Smooth muscle cell (in vitro differentiated cells): ENCODE measurements around the gene KCNQ1. TPM values are rescaled to one million over a fixed set of nuclear protein-coding genes. Genes with fewer than 3 reads are reported as not detected.

Experiments
- DNase-seq: peaks from one replicate; lab custom pipeline; 2025; ENCODE audit not compliant: unreplicated experiment; lab: John Stamatoyannopoulos, UW
- H2AFZ ChIP-seq: fragments of 200-600 bp; sonication (generic); 2 replicates; pipeline ENCODE4 v1.6.0; 2016; ENCODE audit warnings: antibody characterized with exemption, low read depth, mild to moderate bottlenecking
- H3F3A ChIP-seq: fragments of 200-600 bp; sonication (generic); 2 replicates; pipeline ENCODE4 v1.6.0; 2017; ENCODE audit warnings: antibody characterized with exemption, low read depth
- H3K27ac ChIP-seq: fragments of 200-600 bp; sonication (generic); 2 replicates; pipeline ENCODE4 v1.5.1; 2016; ENCODE audit warnings: low read depth, mild to moderate bottlenecking
- H3K27me3 ChIP-seq: fragments of 200-600 bp; sonication (generic); 2 replicates; pipeline ENCODE4 v1.6.1; 2016; ENCODE audit warnings: low read depth, mild to moderate bottlenecking
- H3K36me3 ChIP-seq: fragments of 200-600 bp; sonication (generic); 2 replicates; pipeline ENCODE4 v1.5.1; 2016; ENCODE audit warnings: low read depth
- H3K4me1 ChIP-seq: fragments of 200-600 bp; sonication (generic); 2 replicates; pipeline ENCODE4 v1.5.1; 2016; ENCODE audit warnings: low read depth
- H3K4me2 ChIP-seq: fragments of 200-600 bp; sonication (generic); 2 replicates; pipeline ENCODE4 v1.6.0; 2016; ENCODE audit warnings: mild to moderate bottlenecking
- H3K4me3 ChIP-seq: fragments of 200-600 bp; sonication (generic); 2 replicates; pipeline ENCODE4 v1.5.1; 2016; ENCODE audit warnings: mild to moderate bottlenecking
- H3K79me2 ChIP-seq: fragments of 200-600 bp; sonication (generic); 2 replicates; pipeline ENCODE4 v1.6.0; 2016; ENCODE audit warnings: low read depth, mild to moderate bottlenecking
- H3K9ac ChIP-seq: fragments of 200-600 bp; sonication (generic); 2 replicates; pipeline ENCODE4 v1.6.0; 2016; ENCODE audit warnings: low read depth
- H3K9me3 ChIP-seq: fragments of 200-600 bp; sonication (generic); replicated peaks from 2 replicates; pipeline ENCODE4 v1.5.1; 2016; ENCODE audit warnings: low read depth
- H4K20me1 ChIP-seq: fragments of 200-600 bp; sonication (generic); 2 replicates; pipeline ENCODE4 v1.6.0; 2016; ENCODE audit warnings: low read depth
- WGBS: methylation state at CpG from one replicate; pipeline ENCODE4 v1.1.7; 2016; ENCODE audit warnings: low lambda C conversion rate; 5-methylcytosine and 5-hydroxymethylcytosine counted together
- polyA plus RNA-seq: library from polyadenylated mRNA; unstranded; fragments of >200 nt; fragmentation: Nextera tagmentation; extraction: Ambion mirVana; gene quantifications from 2 replicates; pipeline ENCODE4 v1.2.1, GENCODE V29; 2016
- total RNA-seq: library from RNA; depleted of rRNA; stranded (reverse); fragments of >200 nt; gene quantifications from 2 replicates; pipeline ENCODE4 v1.2.3, GENCODE V29; 2014
- TF ChIP-seq, protein P1 (sequence below): fragments of 200-600 bp; sonication (generic); IDR thresholded peaks from 2 replicates; pipeline ENCODE4 v1.5.1; 2017; ENCODE audit warnings: borderline replicate concordance, mild to moderate bottlenecking, antibody characterized with exemption; ENCODE audit not compliant: insufficient read depth, poor library complexity, severe bottlenecking

The KCNQ1 gene
- total and polyA plus RNA-seq, 2 experiments from 2014 or later: 1.3 to 2.3 TPM

GRCh38 chr11:2886936-2887335 lies 442.1 kb downstream of the KCNQ1 start:
- TF ChIP-seq, protein P1, sequence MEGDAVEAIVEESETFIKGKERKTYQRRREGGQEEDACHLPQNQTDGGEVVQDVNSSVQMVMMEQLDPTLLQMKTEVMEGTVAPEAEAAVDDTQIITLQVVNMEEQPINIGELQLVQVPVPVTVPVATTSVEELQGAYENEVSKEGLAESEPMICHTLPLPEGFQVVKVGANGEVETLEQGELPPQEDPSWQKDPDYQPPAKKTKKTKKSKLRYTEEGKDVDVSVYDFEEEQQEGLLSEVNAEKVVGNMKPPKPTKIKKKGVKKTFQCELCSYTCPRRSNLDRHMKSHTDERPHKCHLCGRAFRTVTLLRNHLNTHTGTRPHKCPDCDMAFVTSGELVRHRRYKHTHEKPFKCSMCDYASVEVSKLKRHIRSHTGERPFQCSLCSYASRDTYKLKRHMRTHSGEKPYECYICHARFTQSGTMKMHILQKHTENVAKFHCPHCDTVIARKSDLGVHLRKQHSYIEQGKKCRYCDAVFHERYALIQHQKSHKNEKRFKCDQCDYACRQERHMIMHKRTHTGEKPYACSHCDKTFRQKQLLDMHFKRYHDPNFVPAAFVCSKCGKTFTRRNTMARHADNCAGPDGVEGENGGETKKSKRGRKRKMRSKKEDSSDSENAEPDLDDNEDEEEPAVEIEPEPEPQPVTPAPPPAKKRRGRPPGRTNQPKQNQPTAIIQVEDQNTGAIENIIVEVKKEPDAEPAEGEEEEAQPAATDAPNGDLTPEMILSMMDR: no peak
- Histone ChIP-seq H4K20me1 (peaks cover 30% of the 10 kb centered on the region), H3K27ac (no peak overlapping the region), H2AFZ (no peak overlapping the region), H3K79me2 (peaks cover 25% of the 10 kb centered on the region), H3K4me2 (no peak overlapping the region), H3F3A (peaks cover 20% of the 10 kb centered on the region), H3K4me3 (no peak overlapping the region), H3K27me3 (no peaks in the 10 kb centered on the region), H3K36me3 (no peaks in the 10 kb centered on the region), H3K9me3 (no peaks in the 10 kb centered on the region), H3K9ac (no peak overlapping the region), H3K4me1 (peaks cover 27% of the 10 kb centered on the region)
- WGBS: 95% methylated on average over 5 of the region's 5 CpGs
- no peak for DNase-seq

DNA sequence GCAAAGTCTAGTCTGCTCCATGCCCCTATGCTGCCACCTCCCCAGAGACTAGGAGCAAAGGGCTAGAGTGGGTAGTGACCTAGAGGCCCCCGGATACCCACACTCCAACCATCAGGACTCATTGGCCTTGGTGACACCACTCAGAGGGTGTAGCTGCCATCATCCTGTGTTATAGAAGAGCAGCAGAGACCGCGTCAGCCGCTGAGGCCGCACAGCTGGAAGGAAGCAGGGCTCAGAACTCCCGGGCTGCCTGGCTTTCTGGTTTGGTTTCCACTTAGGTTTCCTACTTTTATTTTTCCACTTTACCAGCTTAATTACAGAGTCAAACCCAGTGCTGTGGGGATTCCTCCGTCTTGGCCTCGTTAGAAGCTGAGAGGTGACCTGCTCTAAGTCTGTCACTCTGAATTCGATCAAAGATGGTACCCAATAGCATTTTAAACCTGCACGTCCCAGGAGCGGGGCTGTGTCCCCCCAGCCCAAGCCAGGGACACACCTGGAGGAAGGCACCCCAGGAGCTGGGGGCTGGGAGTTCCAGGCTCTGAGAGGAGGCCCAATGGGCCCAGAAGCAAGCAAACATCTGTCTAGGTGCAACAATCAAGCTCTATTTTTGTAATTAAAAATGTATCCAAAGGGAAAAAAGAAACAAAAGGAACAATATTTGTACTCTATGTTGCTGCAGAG lies 442.8 kb downstream of the KCNQ1 start:
- Histone ChIP-seq H3K27ac (no peak overlapping the region), H3K79me2 (peaks cover 22% of the 10 kb centered on the region), H3K36me3 (no peaks in the 10 kb centered on the region), H3K9me3 (no peaks in the 10 kb centered on the region), H3K4me2 (no peak overlapping the region), H3K4me1 (peaks cover 21% of the 10 kb centered on the region), H3K4me3 (no peak overlapping the region), H3K9ac (no peak overlapping the region), H3K27me3 (no peaks in the 10 kb centered on the region), H4K20me1 (peaks cover 23% of the 10 kb centered on the region), H2AFZ (no peak overlapping the region), H3F3A (peaks cover 20% of the 10 kb centered on the region)
- no peak for DNase-seq
- TF ChIP-seq, protein P1: no peak
- 84% methylated on average over 11 of the region's 11 CpGs for WGBS

GRCh38 chr11:2888266-2888968 lies 443.6 kb downstream of the KCNQ1 start:
- 37% methylated on average over 23 of the region's 25 CpGs for WGBS
- no peak overlapping the region for H3K4me3 ChIP-seq
- TF ChIP-seq, protein P1: peak; percentile 92
- H3K27me3 ChIP-seq: no peaks in the 10 kb centered on the region
- H3F3A ChIP-seq: peaks cover 20% of the 10 kb centered on the region
- H3K4me2 ChIP-seq: no peak overlapping the region
- DNase-seq: peak; percentile 66
- no peak overlapping the region for H3K27ac ChIP-seq
- H3K9me3 ChIP-seq: no peaks in the 10 kb centered on the region
- H2AFZ ChIP-seq: no peak overlapping the region
- no peak overlapping the region for H3K9ac ChIP-seq
- no peaks in the 10 kb centered on the region for H3K36me3 ChIP-seq
- H3K79me2 ChIP-seq: peaks cover 15% of the 10 kb centered on the region
- peaks cover 13% of the 10 kb centered on the region for H3K4me1 ChIP-seq
- peaks cover 16% of the 10 kb centered on the region for H4K20me1 ChIP-seq
